IMR-90 (cell line): ENCODE data around the gene PARD3.

ENCODE experiments used
- CTCF ChIP-seq: conservative IDR thresholded peaks from 2 replicates; pipeline ENCODE4 v1.5.1; 2012; ENCODE audit warnings: mild to moderate bottlenecking, low read depth, low read length, improper control_type of control experiment
- MAFK ChIP-seq: IDR thresholded peaks from 2 replicates; pipeline ENCODE4 v1.6.1; 2012; ENCODE audit warnings: low read depth, low read length, improper control_type of control experiment
- MAZ ChIP-seq: IDR thresholded peaks from 2 replicates; pipeline ENCODE4 v1.6.1; 2012; ENCODE audit warnings: low read depth, mild to moderate bottlenecking, low read length, improper control_type of control experiment, moderate library complexity, borderline replicate concordance
- MXI1 ChIP-seq: IDR thresholded peaks from 2 replicates; pipeline ENCODE4 v1.6.1; 2012; ENCODE audit warnings: low read depth, mild to moderate bottlenecking, low read length, moderate library complexity, borderline replicate concordance
- NFE2L2 ChIP-seq: fragments of 150-350 bp; IDR thresholded peaks from 2 replicates; pipeline ENCODE4 v1.6.1; 2016; ENCODE audit warnings: low read depth, mild to moderate bottlenecking, low read length
- POLR2A ChIP-seq: IDR thresholded peaks from 2 replicates; pipeline ENCODE4 v1.6.1; 2012; ENCODE audit warnings: mild to moderate bottlenecking, low read depth, low read length
- RAD21 ChIP-seq: IDR thresholded peaks from 2 replicates; pipeline ENCODE4 v1.6.1; 2012; ENCODE audit warnings: low read length, improper control_type of control experiment
- RFX5 ChIP-seq: IDR thresholded peaks from 2 replicates; pipeline ENCODE4 v1.8.0; 2012; ENCODE audit warnings: low read depth, mild to moderate bottlenecking, low read length, moderate library complexity
- SMC3 ChIP-seq: fragments of 150-350 bp; IDR thresholded peaks from 2 replicates; pipeline ENCODE4 v1.6.1; 2016; ENCODE audit warnings: low read depth, mild to moderate bottlenecking, antibody characterized with exemption, low read length, moderate library complexity
- USF2 ChIP-seq: fragments of 150-350 bp; IDR thresholded peaks from 2 replicates; pipeline ENCODE4 v1.6.1; 2017; ENCODE audit warnings: mild to moderate bottlenecking, antibody characterized with exemption, low read length, low read depth

- TF ChIP-seq CTCF = no peak
- TF ChIP-seq POLR2A = no peak
- no peak for TF ChIP-seq MXI1
- TF ChIP-seq USF2 = no peak
- TF ChIP-seq MAZ = no peak
- no peak for TF ChIP-seq SMC3
- no peak for TF ChIP-seq RAD21
- no peak for TF ChIP-seq MAFK
- TF ChIP-seq NFE2L2 = no peak
- no peak for TF ChIP-seq RFX5
Measured at GRCh38 chr10:34853357-34853756, 38.3 kb upstream of the PARD3 start.
